ENCODE data around the gene CDKAL1.

- no peak for TF ChIP-seq GATA2 (IDR thresholded peaks at IDR 0.05; ENCODE audit: low read depth, low read length)
- TF ChIP-seq GATA3 (IDR thresholded peaks at IDR 0.05; ENCODE audit: low read depth, low read length): no peak
These were observed 511.0 kb downstream of the CDKAL1 start for GRCh38 chr6:21045135-21045700.

Data from SH-SY5Y (cell line).